Stomach (tissue), 4 donors: Measurements from ENCODE around the gene RMRP.

Experiments used
- POLR2A ChIP-seq, 4 donors: fragments of 450-650 bp; IDR thresholded peaks; one replicate each; pipeline ENCODE4 v1.6.1; 2016; ENCODE audit warnings: antibody characterized with exemption in 4 of 4, control low read depth in 2 of 4, mild to moderate bottlenecking in 1 of 4, moderate library complexity in 1 of 4
- TF ChIP-seq, protein P1 (sequence below), 7 experiments: fragments of 450-650 bp in 4 of 7; fragments of 200-600 bp in 3 of 7; sonication (generic) in 3 of 7; IDR thresholded peaks; one replicate each; pipeline ENCODE4 v1.5.1; 2016 to 2019; ENCODE audit warnings: antibody characterized with exemption in 7 of 7, control low read depth in 2 of 7, mild to moderate bottlenecking in 1 of 7

DNA sequence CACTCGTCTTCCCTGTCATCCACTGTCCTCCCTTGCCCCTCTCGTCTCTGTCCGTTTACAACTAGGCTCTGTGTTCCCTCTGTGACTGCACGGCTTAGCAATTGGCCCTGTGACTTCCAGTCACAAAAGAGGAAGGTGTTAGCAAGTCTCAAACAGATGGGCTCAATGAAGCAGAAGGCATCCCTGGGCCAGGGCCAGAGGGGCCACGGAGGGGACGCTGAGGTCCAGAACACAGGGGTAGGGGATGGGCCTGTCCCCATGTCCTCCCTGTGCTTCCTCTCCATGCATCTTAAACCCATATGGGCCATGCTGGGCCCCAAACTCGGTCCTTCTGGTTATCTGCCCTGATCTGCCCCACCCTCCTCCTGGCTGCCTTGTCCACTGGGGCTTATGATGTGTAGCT lies 39.5 kb downstream of the RMRP start, which contains the start of gene CD72:
- TF ChIP-seq, protein P1, sequence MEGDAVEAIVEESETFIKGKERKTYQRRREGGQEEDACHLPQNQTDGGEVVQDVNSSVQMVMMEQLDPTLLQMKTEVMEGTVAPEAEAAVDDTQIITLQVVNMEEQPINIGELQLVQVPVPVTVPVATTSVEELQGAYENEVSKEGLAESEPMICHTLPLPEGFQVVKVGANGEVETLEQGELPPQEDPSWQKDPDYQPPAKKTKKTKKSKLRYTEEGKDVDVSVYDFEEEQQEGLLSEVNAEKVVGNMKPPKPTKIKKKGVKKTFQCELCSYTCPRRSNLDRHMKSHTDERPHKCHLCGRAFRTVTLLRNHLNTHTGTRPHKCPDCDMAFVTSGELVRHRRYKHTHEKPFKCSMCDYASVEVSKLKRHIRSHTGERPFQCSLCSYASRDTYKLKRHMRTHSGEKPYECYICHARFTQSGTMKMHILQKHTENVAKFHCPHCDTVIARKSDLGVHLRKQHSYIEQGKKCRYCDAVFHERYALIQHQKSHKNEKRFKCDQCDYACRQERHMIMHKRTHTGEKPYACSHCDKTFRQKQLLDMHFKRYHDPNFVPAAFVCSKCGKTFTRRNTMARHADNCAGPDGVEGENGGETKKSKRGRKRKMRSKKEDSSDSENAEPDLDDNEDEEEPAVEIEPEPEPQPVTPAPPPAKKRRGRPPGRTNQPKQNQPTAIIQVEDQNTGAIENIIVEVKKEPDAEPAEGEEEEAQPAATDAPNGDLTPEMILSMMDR (IDR thresholded peaks at IDR 0.05) = no peak
- no peak for TF ChIP-seq POLR2A (IDR thresholded peaks at IDR 0.05)
